Stimulated activated CD4-positive, alpha-beta T cell treated with anti-CD3 and anti-CD28 coated beads, TNF-alpha, amount 100 ng/mL, for 1 hour (primary cell): Measurements from ENCODE around the gene GTPBP3.
"Not testable (repeated sequence)": the region's sequence is repeated elsewhere in the genome, so short reads cannot be mapped to it uniquely, and the experiment has no call there.

Source experiments
- DNase-seq, 3 donors: peaks; one replicate each; pipeline ENCODE4 v3.0.0-alpha.2; 2020; ENCODE audit warnings: low read depth in 3 of 3, low spot score in 1 of 3

The GTPBP3 gene

DNA sequence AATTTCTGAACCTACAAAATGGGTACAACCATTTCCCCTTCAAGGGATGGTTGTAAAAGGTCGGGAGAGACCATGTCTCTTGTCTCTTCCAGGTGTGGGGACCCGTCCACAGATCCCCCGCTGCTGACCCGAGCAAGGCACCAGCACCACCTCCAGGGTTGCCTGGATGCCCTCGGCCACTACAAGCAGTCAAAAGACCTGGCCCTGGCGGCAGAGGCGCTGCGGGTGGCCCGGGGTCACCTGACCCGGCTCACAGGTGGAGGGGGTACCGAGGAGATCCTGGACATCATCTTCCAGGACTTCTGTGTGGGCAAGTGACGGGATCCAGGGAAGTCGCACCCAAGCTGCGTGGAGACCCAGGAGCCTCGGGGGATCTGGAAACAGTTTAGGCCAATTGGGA is 4.0 kb downstream of the GTPBP3 start:
- no peak for DNase-seq

- no peak for DNase-seq
Observed at GRCh38 chr19:17341845-17342244, 4.5 kb downstream of the GTPBP3 start.

DNA sequence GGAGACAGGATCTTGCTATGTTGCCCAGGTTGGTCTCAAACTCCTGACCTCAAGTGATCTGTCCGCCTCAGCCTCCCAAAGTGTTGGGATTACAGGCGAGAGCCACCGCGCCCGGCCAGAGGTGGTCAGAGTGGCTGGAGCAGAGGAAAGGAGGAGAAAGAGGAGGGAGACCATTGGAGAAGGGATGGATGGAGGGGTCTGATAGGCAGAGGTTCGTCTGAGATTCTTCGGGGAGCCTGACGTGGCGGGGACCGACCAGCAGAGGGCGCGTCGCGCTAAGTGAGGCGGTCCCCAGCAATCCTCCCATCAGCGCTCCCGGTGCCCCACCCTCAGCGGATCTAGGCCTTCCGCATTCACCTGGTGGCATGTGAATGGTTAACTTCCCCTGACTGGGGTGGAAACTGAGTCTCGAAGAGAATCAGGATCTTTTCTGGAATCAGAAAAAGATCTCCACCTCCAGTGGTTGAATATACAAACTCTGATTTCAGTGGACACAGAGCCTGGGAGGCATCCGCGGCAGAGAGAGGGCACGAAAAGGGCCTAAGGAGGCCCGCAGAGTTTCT is 8.8 kb downstream of the GTPBP3 start:
- DNase-seq, result peak in 2 of 3 donors; percentile 59 to 79

DNA sequence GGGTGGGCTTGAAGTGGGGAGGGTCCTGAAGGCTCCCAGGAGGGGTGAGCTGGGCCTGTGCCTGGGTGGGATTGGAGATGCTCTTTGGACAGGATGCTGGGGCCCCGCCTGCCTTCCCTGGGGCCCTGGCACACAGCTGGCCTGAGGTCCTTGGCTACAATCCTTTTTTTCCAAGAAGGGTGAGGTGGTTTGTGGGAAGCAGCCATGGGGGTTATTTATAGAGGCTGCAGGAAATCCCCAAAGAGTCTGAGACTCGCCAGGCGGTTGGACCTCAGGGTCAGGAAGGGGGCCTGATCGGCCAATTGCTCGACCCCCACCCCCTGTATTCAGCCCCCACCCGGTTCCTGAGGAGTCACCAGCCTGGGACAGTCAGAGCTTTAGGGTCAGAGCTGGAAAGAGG is 10.0 kb downstream of the GTPBP3 start:
- DNase-seq, result no peak

GRCh38 chr19:17347877-17348276 is 10.5 kb downstream of the GTPBP3 start:
- DNase-seq, result no peak

- DNase-seq, result no peak
Observed at GRCh38 chr19:17348700-17349099, 11.3 kb downstream of the GTPBP3 start.

DNA sequence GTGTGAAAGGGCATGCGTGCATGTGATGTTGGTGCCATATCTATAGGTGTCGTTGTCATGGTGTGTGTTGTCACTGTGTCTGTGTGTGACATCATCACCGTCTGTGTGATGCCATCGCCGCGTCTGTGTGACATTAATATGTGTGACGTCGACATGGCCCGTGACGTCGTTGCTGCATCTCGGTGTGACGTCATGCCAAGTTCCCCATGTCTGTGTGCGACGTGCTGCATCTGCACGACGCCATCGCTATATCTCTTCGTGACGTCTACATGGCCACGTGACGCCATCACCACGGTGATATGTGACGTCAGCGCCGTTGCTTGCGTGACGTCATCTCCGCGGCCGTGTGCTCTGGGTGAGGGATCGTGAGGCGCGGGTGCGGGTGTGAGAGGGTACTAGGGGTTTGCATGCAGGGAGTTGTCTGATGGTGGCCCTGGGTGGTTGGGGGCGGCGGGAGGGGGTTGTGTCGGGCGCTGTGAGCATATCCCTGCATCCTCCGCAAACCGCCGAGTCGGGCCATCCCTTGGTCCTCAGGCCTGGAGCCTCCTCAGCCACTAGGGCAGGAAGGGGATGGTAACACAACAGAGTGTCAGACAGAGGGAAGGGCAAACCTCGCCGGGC is 14.6 kb downstream of the GTPBP3 start:
- no peak for DNase-seq

GRCh38 chr19:17352608-17353280 is 15.4 kb downstream of the GTPBP3 start:
- DNase-seq, result no peak

GRCh38 chr19:17353386-17353785 is 16.0 kb downstream of the GTPBP3 start:
- no peak for DNase-seq

- no peak for DNase-seq
Observed at GRCh38 chr19:17357078-17357666, 19.8 kb downstream of the GTPBP3 start.

- DNase-seq, result no peak
Observed at GRCh38 chr19:17357724-17358123, 20.4 kb downstream of the GTPBP3 start.

DNA sequence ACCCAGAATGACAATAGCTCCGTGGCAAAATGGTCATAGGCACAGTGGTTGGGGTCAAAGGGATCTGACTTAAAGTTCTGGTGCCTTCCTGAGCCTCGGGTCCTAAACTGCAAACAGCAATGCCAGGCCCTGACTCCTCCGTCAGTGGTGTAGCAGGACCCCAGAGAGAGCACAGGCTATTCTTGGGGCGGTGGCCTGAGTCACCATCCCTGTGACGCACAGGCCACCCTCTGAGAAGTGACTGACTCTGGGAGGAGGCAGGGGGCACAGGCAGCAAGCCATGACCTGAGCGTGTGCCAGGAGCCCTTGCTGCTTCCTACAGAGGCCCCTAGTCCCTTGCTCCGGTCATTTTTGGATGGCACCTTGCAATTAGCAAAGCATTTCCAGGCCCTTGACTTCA is 21.0 kb downstream of the GTPBP3 start:
- no peak for DNase-seq

- no peak for DNase-seq
Observed at GRCh38 chr19:17359905-17360800, 22.8 kb downstream of the GTPBP3 start.

DNA sequence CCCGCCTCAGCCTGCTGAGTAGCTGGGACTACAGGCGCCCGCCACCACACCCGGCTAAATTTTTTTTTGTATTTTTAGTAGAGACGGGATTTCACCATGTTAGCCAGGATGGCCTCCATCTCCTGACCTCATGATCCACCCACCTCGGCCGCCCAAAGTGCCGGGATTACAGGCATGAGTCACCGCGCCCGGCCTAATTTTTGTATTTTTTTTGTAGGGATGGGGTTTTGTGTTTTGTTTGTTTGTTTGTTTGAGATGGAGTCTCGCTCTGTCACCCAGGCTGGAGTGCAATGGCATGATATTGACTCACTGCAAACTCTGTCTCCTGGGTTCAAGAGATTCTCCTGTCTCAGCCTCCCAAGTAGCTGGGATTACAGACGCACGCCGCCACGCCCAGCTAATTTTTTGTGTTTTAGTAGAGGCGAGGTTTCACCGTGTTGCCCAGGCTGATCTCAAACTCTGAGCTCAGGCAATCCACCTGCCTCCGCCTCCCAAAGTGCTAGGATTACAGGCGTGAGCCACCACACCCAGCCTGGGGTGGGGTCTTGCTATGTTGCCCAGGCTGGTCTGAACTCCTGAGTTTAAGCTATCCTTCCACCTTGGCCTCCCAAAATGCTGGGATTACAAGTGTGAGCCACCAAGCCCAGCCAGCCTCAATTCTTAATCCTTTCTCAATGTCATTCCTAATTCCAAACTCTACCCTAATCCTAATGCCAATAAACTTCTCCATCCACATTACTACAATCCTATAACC is 26.7 kb downstream of the GTPBP3 start:
- DNase-seq, result not testable (repeated sequence)

DNA sequence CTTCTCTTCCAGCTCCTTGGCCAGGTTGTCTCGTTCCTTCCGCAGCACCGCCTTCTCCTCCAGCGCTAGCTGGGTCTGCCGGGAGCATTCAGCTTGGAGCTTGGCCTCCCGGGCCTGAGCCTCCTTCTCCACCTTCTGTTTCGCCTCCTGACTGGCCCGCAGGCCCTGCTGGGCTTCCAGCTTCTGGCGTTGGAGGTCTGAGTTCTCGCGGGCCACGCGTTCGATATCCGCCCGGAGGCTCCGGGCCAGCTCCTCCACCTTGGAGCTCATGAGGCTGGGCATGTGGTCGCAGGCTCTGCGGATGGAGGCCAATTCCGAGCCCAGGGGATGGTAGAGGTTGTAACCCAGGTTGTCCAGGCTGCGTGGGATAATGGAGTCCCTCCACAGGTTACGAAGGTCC is 28.0 kb downstream of the GTPBP3 start:
- no peak for DNase-seq

DNA sequence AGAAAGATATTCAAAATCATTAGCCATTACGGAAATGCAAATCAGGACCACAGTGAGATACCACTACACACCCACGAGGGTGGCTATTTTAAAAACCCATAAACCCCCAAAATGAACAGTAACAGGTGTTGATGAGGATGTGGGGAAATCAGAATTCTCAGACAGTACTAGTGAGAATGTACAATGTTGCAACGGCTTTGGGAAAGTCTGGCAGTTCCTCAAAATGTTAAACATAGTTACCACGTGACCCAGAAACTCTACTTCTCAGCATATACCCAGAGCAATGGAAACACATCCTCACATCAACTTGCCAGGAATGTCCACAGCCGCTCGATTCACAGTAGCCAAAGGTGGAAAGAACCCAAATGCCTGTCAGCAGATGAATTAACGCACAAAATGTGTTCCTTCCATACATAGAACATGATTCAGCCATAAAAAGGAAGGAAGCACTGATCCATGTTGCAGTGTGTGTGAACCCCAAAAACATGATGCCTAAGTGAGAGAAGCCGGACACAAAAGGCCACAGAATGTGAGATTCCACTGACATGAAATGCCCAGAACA is 32.8 kb downstream of the GTPBP3 start:
- DNase-seq, result no peak

GRCh38 chr19:17376935-17377600 is 39.7 kb downstream of the GTPBP3 start, which contains the start of gene PLVAP:
PLVAP (minus strand) TSS chr19:17377342; CDS start chr19:17377288, 54 bp downstream.
- no peak for DNase-seq

DNA sequence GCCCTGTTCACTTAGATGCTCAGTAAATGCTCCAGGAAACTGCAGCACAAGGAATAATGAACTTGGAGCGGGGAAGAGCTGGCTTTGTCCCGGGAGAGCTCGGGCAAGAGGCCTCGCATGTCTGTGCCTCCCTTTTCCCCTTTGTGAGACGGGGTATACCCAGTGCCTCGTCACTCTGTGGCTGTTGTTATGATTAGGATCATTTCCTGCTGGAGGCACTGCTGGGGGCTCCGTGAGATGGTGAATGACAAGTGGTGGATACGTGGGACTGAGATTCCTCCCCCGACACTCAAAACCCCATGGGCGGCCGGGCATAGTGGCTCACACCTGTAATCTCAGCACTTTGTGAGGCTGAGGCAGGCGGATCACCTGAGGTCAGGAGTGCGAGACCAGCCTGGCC is 40.9 kb downstream of the GTPBP3 start:
- no peak for DNase-seq

DNA sequence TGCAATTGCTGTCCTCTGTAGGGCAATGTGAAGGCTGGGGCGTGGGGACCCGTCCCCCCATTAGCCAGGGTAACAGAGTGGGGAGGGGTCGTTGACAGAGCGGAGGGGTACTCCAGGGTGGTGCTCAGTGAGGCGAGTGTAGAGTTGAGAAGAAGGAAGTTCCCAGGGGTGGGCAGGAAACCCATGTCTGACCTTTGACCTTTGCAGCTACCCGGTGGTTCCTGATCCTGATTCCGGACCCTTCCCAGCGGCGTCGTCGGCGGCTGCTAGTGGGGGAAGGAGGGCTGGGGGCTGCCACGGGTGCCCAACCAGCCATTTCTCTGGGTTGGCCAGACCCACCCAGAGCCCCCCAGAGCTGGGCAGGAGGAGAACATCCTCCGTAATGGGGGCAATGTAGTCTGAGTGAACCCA is 41.9 kb downstream of the GTPBP3 start:
- no peak for DNase-seq
